Measurements from ENCODE around the gene RINT1.

- no peak for TF ChIP-seq CTCF (IDR thresholded peaks at IDR 0.05; ENCODE audit: insufficient read depth, low read length)
- TF ChIP-seq REST (IDR thresholded peaks at IDR 0.05; ENCODE audit: insufficient replicate concordance, low read depth) = no peak
Measured at GRCh38 chr7:105559926-105560325, 27.9 kb downstream of the RINT1 start.

Data from HL-60 (cell line).